ENCODE measurements around the gene MALAT1.

DNA sequence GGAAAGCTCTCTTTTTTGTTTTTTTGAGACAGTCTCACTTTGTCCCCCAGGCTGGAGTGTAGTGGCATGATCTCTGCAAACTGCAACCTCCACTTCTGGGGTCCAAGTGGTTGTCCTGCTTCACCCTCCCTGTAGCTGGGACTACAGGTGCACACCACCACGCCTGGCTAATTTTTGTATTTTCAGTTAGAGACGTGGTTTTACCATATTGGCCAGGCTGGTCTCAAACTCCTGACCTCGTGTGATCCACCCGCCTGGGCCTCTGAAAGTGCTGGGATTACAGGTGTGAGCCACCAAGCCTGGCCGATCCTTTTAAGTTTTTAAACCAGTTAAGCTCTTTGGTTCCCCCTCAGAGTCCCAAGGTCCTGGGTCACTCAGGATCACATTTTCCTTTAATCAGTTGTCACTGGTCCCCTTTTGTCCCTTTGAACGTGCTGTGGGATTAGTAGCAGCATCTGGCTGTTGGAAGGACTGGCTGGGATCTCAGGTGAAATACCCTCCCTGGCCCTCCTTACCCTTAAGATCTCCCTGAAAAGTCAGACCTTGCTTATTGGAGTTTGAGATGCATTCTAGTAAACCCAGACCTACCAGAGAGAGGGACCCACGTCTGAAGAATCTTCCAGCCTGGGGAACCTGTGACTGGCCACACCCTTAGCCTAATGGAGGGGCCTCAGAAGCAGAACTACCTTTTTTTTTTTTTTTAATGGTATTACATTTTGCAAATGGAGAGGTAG is 8.1 kb downstream of the MALAT1 start:
- TF ChIP-seq POLR2A (IDR thresholded peaks at IDR 0.05; ENCODE audit: low read length) (peak; percentile 95), GATA1 (IDR thresholded peaks at IDR 0.05; ENCODE audit: low read depth, low read length) (no peak)

All from erythroblast (primary cell).